CD4-positive, alpha-beta T cell treated with Interleukin-6 for 4 hours (primary cell): Measurements from ENCODE around the gene CTSA.
"Not testable (repeated sequence)": the region's sequence is repeated elsewhere in the genome, so short reads cannot be mapped to it uniquely, and the experiment has no call there.

Source experiments
- DNase-seq: peaks from one replicate; pipeline ENCODE4 v3.0.0-alpha.2; 2020; ENCODE audit warnings: mixed read lengths

CTSA gene

GRCh38 chr20:45897289-45897688 lies 6.2 kb downstream of the CTSA start:
- DNase-seq = no peak

GRCh38 chr20:45897692-45898091 lies 6.6 kb downstream of the CTSA start:
- no peak for DNase-seq

GRCh38 chr20:45898285-45898684 lies 7.2 kb downstream of the CTSA start:
- no peak for DNase-seq

GRCh38 chr20:45899046-45899835 lies 8.1 kb downstream of the CTSA start:
- DNase-seq = no peak

- not testable (repeated sequence) for DNase-seq
Measured at GRCh38 chr20:45901332-45901731, 10.2 kb downstream of the CTSA start.

- no peak for DNase-seq
Measured at GRCh38 chr20:45902199-45902701, 11.1 kb downstream of the CTSA start.

- no peak for DNase-seq
Measured at GRCh38 chr20:45904583-45905504, 13.7 kb downstream of the CTSA start.

GRCh38 chr20:45905505-45906079 lies 14.5 kb downstream of the CTSA start:
- DNase-seq = no peak

GRCh38 chr20:45907219-45907948 lies 16.2 kb downstream of the CTSA start:
- DNase-seq = no peak

- no peak for DNase-seq
Measured at GRCh38 chr20:45908084-45908483, 16.9 kb downstream of the CTSA start.

- DNase-seq = no peak
Measured at GRCh38 chr20:45909336-45909808, 18.2 kb downstream of the CTSA start.

GRCh38 chr20:45909817-45910669 lies 18.9 kb downstream of the CTSA start:
- DNase-seq = no peak

GRCh38 chr20:45910670-45911485 lies 19.7 kb downstream of the CTSA start:
- peak; percentile 89 for DNase-seq

GRCh38 chr20:45911486-45912343 lies 20.6 kb downstream of the CTSA start, which contains the start of gene PLTP:
PLTP (minus strand) TSS chr20:45912155; CDS start chr20:45911452, 703 bp downstream.
- DNase-seq = peak; percentile 42

- no peak for DNase-seq
Measured at GRCh38 chr20:45912344-45912682, 21.2 kb downstream of the CTSA start.

- no peak for DNase-seq
Measured at GRCh38 chr20:45913116-45913515, 22.0 kb downstream of the CTSA start.

GRCh38 chr20:45917790-45918141 lies 26.6 kb downstream of the CTSA start:
- DNase-seq = no peak

- DNase-seq = no peak
Measured at GRCh38 chr20:45918182-45918737, 27.1 kb downstream of the CTSA start.
